Fibroblast of lung (primary cell): ENCODE data around the gene CCDC85C. TPM values are rescaled to one million over a fixed set of nuclear protein-coding genes. Genes with fewer than 3 reads are reported as not detected.

Experiments
- DNase-seq, 2 donors: peaks; one replicate each; pipeline versions ENCODE4 v3.0.0 to v3.0.0-alpha.2; 2010; ENCODE audit warnings: low read depth in 2 of 2
- H2AFZ ChIP-seq: 2 replicates; pipeline ENCODE4 v1.5.1; 2012; ENCODE audit warnings: low read length, control low read depth, inconsistent platforms
- H3K27ac ChIP-seq: 2 replicates; pipeline ENCODE4 v1.5.1; 2011; ENCODE audit warnings: low read length, control low read depth; ENCODE audit not compliant: insufficient read depth
- H3K27me3 ChIP-seq: 2 replicates; pipeline ENCODE4 v1.5.1; 2011; ENCODE audit warnings: mild to moderate bottlenecking, low read length; ENCODE audit not compliant: control insufficient read depth, insufficient read depth
- H3K36me3 ChIP-seq: 2 replicates; pipeline ENCODE4 v1.5.1; 2011; ENCODE audit warnings: low read length; ENCODE audit not compliant: control insufficient read depth, insufficient read depth
- H3K4me1 ChIP-seq: 2 replicates; pipeline ENCODE4 v1.5.1; 2011; ENCODE audit warnings: low read length; ENCODE audit not compliant: control insufficient read depth, insufficient read depth; ENCODE audit errors: extremely low read depth
- H3K4me2 ChIP-seq: 2 replicates; pipeline ENCODE4 v1.5.1; 2011; ENCODE audit warnings: low read length, control low read depth; ENCODE audit not compliant: insufficient read depth; ENCODE audit errors: extremely low read depth
- H3K4me3 ChIP-seq, 4 experiments: fragments of 200-600 bp in 1 of 4; sonication (generic) in 1 of 4; replicated peaks in 1 of 4; 2 replicates each; pipeline ENCODE4 v1.5.1; 2011 to 2016; ENCODE audit warnings: low read length in 4 of 4, low read depth in 3 of 4, mild to moderate bottlenecking in 3 of 4, control low read depth in 2 of 4, inconsistent platforms in 1 of 4, mixed read lengths in 1 of 4; ENCODE audit not compliant: insufficient read depth in 1 of 4; ENCODE audit errors: control extremely low read depth in 1 of 4
- H3K79me2 ChIP-seq: 2 replicates; pipeline ENCODE4 v1.5.1; 2012; ENCODE audit warnings: mild to moderate bottlenecking, low read length, inconsistent platforms; ENCODE audit not compliant: control insufficient read depth, insufficient read depth
- H3K9ac ChIP-seq: 2 replicates; pipeline ENCODE4 v1.5.1; 2011; ENCODE audit warnings: mild to moderate bottlenecking, low read length, control low read depth; ENCODE audit not compliant: insufficient read depth
- H3K9me3 ChIP-seq: 2 replicates; pipeline ENCODE4 v1.5.1; 2012; ENCODE audit warnings: low read depth, low read length; ENCODE audit not compliant: control insufficient read depth, insufficient read depth
- H4K20me1 ChIP-seq: 2 replicates; pipeline ENCODE4 v1.5.1; 2011; ENCODE audit warnings: low read length; ENCODE audit not compliant: control insufficient read depth, insufficient read depth; ENCODE audit errors: extremely low read depth
- EZH2 ChIP-seq: IDR thresholded peaks from 2 replicates; pipeline ENCODE4 v1.5.1; 2012; ENCODE audit warnings: low read length, control low read depth, mild to moderate bottlenecking; ENCODE audit errors: missing control alignments
- polyA plus RNA-seq, 2 donors: library from polyadenylated mRNA; depleted of rRNA in 1 of 2; stranded (reverse) in 1 of 2; unstranded in 1 of 2; fragments of >200 nt; gene quantifications; 2 replicates each; pipeline ENCODE4 v1.2.1, GENCODE V29; 2011 to 2012; ENCODE audit warnings: missing spikeins in 1 of 2
- total RNA-seq: library from RNA; depleted of rRNA; stranded (reverse); fragments of >200 nt; gene quantifications from 2 replicates; pipeline ENCODE4 v1.2.1, GENCODE V29; 2014
- TF ChIP-seq, protein P1 (sequence below), 2 donors: IDR thresholded peaks in 1 of 2; conservative IDR thresholded peaks in 1 of 2; 1 replicate in 1 of 2; 2 replicates in 1 of 2; pipeline ENCODE4 v1.5.1; 2011 to 2012; ENCODE audit warnings: low read length in 2 of 2, control low read depth in 1 of 2, inconsistent platforms in 1 of 2, low read depth in 1 of 2, mild to moderate bottlenecking in 1 of 2

CCDC85C gene
- total and polyA plus RNA-seq, 2 donors (not counting 1 experiment from before 2014, with no cell fraction given) = 4.6 to 9.6 TPM

DNA sequence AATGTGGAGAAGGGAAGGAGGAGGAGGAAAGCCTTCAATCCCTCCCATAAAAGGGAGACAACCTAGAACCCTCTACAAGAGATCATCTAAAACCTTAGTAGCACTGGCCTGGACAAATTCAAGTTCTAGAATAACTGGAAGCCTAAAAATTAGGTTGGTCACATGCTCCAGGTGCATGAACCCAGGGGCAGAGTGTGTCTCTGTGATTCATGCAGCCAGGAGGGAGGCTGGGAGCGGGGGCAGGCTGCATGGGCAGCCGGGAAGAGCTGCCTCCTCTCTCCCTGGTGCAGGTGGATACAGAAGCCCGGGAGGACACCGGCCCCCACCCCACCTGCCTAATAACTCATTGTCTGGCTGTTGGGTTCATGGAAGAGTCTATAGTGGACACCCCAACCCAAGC lies 38.6 kb downstream of the CCDC85C start:
- no peak overlapping the region for H2AFZ ChIP-seq
- H3K4me3 ChIP-seq = no peak overlapping the region
- no peak for DNase-seq
- TF ChIP-seq, protein P1, sequence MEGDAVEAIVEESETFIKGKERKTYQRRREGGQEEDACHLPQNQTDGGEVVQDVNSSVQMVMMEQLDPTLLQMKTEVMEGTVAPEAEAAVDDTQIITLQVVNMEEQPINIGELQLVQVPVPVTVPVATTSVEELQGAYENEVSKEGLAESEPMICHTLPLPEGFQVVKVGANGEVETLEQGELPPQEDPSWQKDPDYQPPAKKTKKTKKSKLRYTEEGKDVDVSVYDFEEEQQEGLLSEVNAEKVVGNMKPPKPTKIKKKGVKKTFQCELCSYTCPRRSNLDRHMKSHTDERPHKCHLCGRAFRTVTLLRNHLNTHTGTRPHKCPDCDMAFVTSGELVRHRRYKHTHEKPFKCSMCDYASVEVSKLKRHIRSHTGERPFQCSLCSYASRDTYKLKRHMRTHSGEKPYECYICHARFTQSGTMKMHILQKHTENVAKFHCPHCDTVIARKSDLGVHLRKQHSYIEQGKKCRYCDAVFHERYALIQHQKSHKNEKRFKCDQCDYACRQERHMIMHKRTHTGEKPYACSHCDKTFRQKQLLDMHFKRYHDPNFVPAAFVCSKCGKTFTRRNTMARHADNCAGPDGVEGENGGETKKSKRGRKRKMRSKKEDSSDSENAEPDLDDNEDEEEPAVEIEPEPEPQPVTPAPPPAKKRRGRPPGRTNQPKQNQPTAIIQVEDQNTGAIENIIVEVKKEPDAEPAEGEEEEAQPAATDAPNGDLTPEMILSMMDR (conservative IDR thresholded peaks at IDR 0.05 in 1 of 2, IDR thresholded peaks at IDR 0.05 in 1 of 2; ENCODE audit: low read depth in 1 of 2, low read length in 2 of 2) = no peak
- no peak for TF ChIP-seq EZH2
- peaks cover 6% of the 10 kb centered on the region for H3K79me2 ChIP-seq
- H3K36me3 ChIP-seq = no peaks in the 10 kb centered on the region
- H3K27ac ChIP-seq = no peak overlapping the region
- H3K9ac ChIP-seq = no peak overlapping the region
- no peak overlapping the region for H3K4me2 ChIP-seq
- H3K4me1 ChIP-seq = peaks cover 6% of the 10 kb centered on the region
- H3K9me3 ChIP-seq = no peaks in the 10 kb centered on the region
- no peaks in the 10 kb centered on the region for H3K27me3 ChIP-seq
- no peaks in the 10 kb centered on the region for H4K20me1 ChIP-seq

DNA sequence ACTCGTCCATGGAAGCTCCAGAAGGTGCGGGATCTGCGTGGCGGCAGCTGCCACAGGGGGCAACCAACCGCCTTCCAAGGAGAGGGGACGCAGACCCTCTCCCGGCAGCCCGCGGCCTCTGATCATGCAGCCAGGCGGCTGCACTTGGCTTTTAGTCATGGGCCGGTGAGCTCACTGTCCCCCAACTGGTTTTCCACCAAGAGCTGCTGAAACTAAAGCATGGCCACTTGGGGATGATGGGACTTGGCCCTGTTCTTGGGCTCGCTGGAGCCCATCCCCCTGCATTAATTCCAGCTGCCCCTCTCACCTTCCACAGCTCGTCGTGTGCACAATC lies 39.1 kb downstream of the CCDC85C start:
- Histone ChIP-seq H3K9me3 (no peaks in the 10 kb centered on the region), H3K27me3 (no peaks in the 10 kb centered on the region), H3K9ac (no peak overlapping the region), H4K20me1 (no peaks in the 10 kb centered on the region), H3K27ac (no peak overlapping the region), H3K36me3 (no peaks in the 10 kb centered on the region), H3K4me2 (no peak overlapping the region), H3K79me2 (peaks cover 6% of the 10 kb centered on the region), H2AFZ (no peak overlapping the region), H3K4me3 (no peak overlapping the region), H3K4me1 (peaks cover 6% of the 10 kb centered on the region)
- TF ChIP-seq EZH2 = no peak
- TF ChIP-seq, protein P1 (conservative IDR thresholded peaks at IDR 0.05 in 1 of 2, IDR thresholded peaks at IDR 0.05 in 1 of 2; ENCODE audit: low read depth in 1 of 2, low read length in 2 of 2) = no peak
- DNase-seq = no peak

DNA sequence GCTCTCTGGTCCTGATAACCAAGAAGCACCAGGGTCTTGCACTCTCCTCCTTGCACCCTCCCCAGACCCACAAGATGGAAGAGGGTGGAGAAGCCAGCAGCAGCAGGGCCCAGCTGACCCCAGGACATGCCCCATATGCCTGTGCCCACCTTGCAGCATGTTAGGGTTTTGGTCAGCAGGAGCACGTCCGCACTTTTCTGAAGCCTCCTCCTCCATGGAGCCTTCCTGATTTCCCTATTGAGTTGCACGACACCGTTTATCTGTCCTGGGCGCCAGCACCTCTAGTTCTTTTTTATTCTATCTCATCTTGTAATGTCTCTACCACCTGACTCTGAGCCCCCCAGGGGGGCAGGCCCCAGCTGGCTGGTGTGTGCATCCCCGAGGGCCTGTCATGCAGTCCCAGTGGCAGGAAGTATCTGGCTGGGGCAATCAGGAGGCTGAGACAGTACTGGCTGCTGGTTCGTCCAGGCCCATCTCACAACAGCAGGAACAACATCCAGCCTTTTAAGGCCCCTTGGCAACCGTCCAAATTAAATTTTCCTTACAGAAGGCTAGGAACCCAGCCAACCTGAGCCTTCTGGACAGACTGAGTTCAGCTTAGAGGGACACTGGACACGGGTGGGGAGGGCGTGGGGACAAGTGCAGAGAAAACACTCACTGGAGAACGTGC lies 39.6 kb downstream of the CCDC85C start:
- no peak for TF ChIP-seq EZH2
- TF ChIP-seq, protein P1 (conservative IDR thresholded peaks at IDR 0.05 in 1 of 2, IDR thresholded peaks at IDR 0.05 in 1 of 2; ENCODE audit: low read depth in 1 of 2, low read length in 2 of 2) = no peak
- H3K4me2 ChIP-seq = no peak overlapping the region
- H3K9me3 ChIP-seq = no peaks in the 10 kb centered on the region
- H2AFZ ChIP-seq = no peak overlapping the region
- H3K9ac ChIP-seq = no peak overlapping the region
- peaks cover 6% of the 10 kb centered on the region for H3K79me2 ChIP-seq
- no peaks in the 10 kb centered on the region for H4K20me1 ChIP-seq
- H3K36me3 ChIP-seq = no peaks in the 10 kb centered on the region
- H3K27me3 ChIP-seq = no peaks in the 10 kb centered on the region
- H3K4me1 ChIP-seq = peaks cover 6% of the 10 kb centered on the region
- no peak overlapping the region for H3K27ac ChIP-seq
- DNase-seq = peak; percentile 80 to 90
- no peak overlapping the region for H3K4me3 ChIP-seq
